Activated T-cell treated with anti-CD3 and anti-CD28 coated beads, Interleukin-2, amount 50 U/mL, for 1 hour (primary cell): Measurements from ENCODE around the gene TMED1.
A peak's percentile ranks its signal among the peaks of the same experiment; 100 is the strongest.
"Not testable (repeated sequence)": the region's sequence is repeated elsewhere in the genome, so short reads cannot be mapped to it uniquely, and the experiment has no call there.

Experiments
- DNase-seq: peaks from one replicate; pipeline ENCODE4 v3.0.0-alpha.2; 2020

The TMED1 gene, protein sequence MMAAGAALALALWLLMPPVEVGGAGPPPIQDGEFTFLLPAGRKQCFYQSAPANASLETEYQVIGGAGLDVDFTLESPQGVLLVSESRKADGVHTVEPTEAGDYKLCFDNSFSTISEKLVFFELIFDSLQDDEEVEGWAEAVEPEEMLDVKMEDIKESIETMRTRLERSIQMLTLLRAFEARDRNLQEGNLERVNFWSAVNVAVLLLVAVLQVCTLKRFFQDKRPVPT

GRCh38 chr19:10835754-10836478 lies at the start of gene TMED1:
TMED1 (minus strand) TSS chr19:10836212; CDS start chr19:10836191, 21 bp downstream.
- peak; percentile 90 for DNase-seq

DNA sequence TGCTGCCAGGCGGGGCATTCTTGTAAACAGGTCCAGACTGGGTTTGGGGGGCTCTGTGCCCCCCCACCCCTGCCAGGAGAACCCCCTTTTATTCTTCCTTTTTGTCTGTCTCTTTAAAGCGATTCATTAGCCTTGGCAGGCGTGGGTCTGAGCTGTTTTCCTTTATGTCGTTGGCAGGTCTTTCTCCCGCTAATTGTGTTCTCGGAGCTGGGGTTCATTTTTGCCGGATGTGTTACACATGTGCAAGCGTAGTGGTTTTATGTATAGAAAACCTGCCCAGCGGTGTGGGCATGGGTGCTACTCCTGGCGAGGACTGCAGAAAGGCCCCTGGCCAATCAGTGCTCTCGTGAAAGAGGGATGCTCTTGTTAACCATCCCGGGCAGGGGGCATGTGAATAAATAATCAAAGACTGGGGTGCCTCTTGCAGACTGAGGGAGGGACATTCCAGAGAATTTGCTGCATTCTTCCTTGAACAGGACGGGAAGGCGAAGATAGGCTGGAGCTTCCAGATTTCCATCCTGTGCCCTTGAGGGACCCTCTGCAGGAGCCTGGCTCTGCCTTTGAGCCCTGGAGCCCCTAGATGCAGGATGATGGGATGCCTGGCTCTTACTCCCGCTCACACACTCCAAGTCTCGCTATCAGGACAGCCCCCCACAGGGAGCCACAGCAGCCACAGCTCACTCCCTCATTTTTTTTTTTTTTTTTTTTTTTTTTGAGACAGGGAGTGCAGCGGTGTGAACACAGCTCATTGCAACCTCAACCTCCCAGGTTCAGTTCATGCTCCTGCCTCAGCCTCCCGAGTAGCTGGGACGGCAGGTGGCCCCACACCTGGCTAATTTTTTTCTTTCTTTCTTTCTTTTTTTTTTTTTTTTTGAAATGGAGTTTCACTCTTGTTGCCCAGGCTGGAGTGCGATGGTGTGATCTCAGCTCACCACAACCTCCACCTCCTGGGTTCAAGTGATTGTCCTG lies 49.5 kb upstream of the TMED1 start:
- DNase-seq: no peak

DNA sequence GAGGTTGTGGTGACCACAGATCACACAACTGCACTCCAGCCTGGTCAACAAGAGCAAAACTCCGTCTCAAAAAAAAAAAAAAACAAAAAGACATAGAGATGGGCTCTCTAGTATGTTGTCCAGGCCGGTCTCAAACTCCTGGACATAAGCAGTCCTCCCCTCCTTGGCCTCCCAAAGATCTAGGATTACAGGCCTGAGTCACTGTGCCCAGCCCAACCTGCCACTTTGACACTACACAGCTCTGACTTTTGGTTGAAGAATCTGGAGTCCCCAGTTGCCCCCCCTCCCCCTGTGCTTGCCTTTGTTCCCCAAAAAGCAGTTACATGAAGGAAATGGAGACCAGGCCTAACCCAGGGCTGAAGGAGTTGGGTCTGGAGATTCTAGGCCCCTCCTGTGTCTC lies 48.3 kb upstream of the TMED1 start:
- no peak for DNase-seq

GRCh38 chr19:10882108-10882457 lies 46.1 kb upstream of the TMED1 start:
- DNase-seq: no peak

DNA sequence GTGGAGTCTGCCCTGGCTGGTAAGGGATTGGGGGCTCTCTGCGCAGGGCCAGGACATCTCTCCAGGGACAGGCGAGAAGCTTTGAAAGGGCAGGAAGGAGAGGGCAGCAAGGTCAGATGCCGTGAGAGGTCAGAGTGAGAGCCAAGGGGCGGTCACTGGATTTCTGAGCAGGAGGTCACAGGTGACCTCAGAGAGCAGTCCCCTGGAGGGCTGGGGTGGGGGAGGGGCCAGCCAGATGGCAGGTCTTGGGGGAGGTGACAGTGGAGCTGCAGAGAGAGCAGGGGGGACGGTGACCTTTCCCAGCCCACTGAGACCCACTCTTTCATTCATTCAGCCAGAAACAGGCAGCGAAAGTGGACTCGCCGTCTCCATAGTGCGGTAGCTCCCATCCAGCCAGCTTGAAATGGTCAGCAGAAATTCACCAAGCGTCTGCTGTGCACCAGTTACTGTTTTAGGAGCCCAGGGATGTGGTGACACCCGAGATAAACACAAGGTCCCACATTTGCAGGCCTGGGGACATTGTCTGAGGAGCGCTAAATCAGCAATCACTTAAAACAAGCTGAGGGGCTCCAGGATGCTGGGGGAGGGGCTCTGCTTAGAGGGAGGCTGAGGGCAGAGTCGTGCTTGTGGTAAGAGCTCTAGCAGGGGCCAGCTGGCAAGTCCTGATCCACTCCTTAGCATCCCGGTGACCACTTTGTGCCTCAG lies 45.5 kb upstream of the TMED1 start:
- DNase-seq: no peak

GRCh38 chr19:10878253-10878652 lies 42.2 kb upstream of the TMED1 start:
- no peak for DNase-seq

- not testable (repeated sequence) for DNase-seq
Measured at GRCh38 chr19:10877608-10878007, 41.6 kb upstream of the TMED1 start.

DNA sequence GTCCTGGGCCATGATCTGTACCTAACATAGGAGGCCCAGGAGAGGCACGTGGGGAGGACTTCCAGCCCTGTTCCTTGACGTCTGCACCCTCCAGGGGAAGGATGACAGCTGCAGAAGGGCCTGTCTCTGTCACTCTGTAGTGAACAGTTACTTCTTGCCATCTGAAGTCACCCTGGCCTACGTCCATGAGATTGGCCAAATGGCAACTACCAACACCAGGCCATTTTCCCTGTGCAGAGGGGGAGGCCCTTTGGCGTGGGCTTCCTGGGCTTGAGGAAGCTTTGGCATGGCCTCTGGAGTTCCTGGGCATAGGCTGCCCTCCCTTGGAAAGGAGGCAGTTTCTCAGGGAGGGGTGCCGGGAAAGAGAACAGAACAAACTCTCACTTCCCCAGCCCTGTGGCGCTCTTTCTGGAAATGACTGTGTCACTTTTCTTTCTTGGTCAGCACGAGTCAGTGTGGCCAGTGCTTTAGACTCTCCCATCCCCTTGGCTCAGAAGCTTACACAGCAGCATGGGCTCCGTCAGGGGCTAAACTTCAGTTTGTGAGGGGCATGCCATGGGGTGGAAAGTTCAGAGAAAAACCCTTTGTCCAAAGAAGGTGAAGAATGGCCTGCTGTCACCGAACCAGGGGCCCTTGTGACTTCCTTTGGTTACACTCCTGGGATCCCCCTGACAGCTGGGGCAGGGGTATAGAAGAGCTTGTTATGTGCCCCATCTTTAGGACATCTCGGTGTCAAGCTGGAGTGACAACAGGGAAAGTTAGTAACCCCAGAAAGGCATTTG lies 40.6 kb upstream of the TMED1 start:
- DNase-seq: no peak

GRCh38 chr19:10874024-10874423 lies 38.0 kb upstream of the TMED1 start:
- no peak for DNase-seq

DNA sequence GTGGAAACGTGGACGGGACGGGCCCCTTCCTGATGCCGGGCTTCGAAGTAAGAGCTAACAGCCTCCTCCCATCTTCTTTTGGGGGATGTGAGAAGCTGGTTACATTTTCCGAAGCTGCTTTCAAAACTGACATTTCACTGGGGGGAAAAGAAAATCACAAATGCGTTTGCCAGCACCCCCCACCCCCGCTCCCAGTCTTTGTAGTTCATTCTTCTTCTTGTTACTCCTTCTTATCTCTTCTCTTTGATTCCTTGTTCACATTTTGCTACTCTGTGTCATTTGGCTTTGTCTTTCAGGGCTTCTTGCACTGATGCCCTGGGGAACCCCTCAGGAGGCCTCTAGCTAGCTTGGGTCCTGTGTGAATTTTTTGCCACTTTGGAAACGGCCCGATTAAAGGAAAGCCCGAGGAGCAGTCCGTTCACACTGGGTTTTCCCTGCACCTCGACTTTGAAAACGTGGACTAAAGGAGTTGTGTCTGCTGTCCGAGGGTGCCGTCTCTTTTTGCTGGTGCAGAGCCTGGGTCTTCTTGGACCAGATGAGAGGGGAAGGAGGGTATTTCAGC lies 36.6 kb upstream of the TMED1 start:
- DNase-seq: no peak

DNA sequence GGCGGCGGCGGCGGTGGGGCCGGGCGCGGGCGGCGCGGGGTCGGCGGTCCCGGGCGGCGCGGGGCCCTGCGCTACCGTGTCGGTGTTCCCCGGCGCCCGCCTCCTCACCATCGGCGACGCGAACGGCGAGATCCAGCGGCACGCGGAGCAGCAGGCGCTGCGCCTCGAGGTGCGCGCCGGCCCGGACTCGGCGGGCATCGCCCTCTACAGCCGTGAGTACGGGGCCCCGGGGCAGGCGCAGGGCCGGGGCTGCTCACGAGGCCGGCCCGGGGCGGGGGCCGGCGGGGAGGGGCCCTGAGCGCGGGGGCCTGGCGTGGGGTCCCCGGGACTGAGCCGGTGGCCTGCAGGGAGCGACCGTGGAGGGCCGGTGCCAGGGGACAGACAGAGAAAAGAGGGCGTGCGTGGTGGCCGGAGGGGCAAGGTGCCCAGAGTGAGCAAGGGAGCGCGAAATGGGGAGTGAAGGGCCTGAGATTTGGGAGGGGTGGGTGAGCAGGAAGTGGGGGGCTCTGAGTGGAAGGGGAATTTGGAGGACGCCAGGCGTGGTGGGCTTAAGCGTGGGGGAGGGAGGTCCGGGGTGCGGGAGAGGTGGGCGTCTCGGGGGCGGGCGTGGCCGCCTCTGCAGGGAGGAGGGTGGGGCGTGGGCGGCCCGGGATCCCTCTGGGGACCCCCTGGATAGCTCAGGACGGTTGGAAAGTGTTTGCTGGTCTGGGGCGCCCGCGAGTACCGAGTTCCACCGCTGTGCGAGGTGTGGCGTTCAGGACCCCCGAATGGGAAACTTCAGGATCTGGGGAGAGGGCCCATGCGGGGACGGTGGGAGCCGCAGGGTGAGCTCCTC lies 35.9 kb upstream of the TMED1 start:
- peak; percentile 59 for DNase-seq

DNA sequence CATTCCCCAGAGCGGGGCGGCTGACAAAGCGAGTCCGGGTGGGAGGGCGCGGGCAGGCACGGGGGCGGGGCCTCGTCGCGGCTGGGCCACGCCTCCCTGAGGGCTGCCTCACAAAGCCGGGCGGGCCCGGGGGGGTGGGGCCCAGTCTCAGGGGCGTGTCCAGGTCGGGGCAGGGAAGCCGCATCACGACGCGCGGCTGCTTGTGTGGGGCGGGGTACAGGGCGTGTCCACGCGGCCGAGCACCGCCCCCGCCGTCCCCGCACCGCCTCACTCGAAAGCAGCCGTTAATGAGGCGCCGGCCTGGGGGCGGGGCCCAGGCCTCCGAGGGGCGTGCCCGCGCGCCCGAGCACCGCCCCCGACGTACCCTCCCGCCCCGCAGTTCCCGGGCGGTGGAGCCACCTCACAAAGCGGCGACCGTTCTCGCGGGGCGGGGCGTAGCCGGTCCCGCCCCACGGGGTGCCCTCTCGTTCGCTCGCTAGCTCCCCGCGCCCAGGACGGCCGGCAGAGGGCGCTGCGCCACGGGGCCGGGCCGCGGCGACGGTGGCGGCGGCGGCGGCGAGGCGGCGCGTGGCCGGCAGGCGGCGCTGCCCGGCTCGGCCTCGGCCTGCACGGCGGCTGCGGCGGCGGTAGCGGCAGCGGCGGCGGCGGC lies 35.1 kb upstream of the TMED1 start, which contains the start of gene CARM1:
Gene CARM1, plus strand, starts transcription at position 599 of the 649 bp plus-strand sequence. CDS start 150 bp downstream, outside the sequence.
- DNase-seq: peak; percentile 100

DNA sequence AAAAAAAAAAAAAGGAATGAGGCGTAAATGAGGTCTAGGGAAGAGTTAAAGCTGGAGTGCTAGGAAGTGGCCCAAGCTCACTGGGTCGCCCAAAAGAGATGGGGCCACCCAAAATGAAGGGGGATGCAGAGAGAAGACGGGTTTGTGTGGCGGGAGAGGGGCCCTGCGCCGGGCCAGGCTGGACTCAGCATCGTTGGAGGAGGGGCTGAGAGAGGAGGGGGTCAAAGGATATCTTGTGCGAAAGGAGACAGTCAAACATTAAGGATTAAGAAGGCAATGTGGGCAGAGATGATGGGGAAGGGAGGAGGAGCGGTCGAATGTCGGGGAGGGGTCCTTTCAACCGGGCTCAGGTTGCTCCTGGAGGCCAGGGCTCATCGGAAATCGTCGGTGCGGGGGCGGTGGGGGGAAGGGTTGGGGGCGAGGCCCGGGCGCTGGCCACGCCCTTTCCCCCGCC lies 34.5 kb upstream of the TMED1 start:
- no peak for DNase-seq

DNA sequence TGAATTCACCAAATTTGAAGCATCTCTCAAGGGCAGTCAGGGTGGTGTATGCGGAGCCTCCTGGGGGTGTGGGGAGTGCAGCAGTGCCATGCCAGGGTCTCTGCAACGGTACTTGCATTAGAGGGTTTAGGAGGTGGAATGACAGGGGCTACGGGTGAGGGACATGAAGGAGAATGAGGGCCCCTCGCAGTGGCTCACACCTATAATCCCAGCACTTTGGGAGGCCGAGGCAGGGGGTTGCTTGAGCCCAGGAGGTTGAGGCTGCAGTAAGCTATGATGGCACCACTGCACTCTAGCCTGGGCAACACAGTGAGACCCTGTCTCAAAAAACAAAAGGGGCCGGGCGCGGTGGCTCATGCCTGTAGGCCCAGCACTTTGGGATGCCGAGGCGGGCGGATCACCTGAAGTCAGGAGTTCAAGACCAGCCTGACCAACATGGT lies 33.9 kb upstream of the TMED1 start:
- DNase-seq: not testable (repeated sequence)

DNA sequence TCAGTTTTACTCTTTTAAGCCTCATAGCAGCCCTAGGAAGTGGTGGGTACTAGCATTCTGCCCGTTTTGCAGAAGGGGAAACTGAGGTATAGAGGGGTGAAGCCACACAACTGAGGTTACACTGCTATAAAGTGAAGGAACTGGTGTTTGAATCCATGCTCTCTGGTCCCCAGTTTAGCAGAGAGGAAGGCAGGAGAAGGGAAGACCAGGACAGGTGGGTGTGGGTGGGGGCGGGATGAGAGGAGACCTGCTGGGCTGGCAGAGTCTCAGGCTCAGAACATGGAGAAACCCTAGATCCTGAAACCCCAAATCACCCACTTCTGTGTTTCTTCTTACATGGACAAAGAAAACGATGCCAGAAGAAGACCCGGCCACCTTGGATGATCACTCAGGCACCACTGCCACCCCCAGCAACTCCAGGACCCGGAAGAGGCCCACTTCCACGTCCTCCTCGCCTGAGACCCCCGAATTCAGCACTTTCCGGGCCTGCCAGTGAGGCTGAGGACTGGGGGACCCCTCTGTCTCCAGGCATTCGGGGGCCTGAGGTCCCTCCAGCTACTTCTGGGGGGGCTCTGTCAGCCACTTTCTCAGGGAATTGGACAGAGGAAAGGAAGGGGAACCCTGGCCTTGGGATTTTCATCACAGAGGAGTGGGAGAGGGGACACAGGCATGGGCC lies 33.0 kb upstream of the TMED1 start:
- no peak for DNase-seq

DNA sequence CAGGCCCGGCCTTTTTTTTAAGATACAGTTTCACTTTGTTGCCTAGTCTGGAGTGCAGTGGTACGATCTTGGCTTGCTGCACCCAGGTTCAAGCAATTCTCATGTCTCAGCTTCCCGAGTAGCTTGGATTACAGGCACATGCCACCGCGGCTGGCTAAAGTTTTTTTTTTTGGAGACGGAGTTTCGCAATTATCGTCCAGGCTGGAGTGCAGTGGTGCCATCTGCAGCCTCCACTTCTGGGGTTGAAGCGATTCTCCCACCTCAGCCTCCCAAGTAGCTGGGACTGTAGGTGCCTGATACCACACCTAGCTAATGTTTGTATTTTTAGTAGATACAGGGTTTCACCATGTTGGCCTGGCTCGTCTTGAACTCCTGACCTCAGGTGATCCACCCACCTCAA lies 30.5 kb upstream of the TMED1 start:
- DNase-seq: no peak

GRCh38 chr19:10864538-10864899 lies 28.5 kb upstream of the TMED1 start:
- DNase-seq: peak; percentile 80

GRCh38 chr19:10863107-10863717 lies 27.2 kb upstream of the TMED1 start:
- no peak for DNase-seq

DNA sequence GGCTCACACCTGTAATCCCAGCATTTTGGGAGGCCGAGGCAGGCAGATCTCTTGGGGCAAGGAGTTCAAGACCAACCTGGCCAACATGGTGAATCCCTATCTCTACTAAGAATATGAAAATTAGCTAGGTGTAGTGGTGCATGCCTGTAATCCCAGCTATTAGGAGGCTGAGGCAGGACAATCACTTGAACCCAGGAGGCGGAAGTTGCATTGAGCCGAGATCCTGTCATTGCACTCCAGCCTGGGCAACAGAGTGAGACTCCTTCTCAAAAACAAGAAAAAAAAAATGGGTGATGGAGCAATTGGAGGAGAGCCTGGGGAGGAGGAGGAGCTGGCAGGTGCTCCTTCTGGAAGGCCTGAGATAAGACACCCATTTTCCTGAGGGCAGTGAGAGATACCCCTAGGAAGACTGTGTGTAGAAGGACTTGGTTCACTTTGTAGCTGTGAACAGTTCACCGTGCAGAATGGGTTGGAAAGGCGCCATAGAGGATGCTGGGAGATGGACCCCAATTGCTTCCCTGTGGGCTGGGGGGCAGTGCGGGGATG lies 26.6 kb upstream of the TMED1 start:
- no peak for DNase-seq
